GM21367 (cell line): ENCODE data around the gene ARVCF.

Experiments
- ATAC-seq: cut with Tn5 transposase; IDR thresholded peaks from one replicate; pipeline ENCODE4 v1.9.1; 2021; ENCODE audit not compliant: unreplicated experiment

The ARVCF gene

DNA sequence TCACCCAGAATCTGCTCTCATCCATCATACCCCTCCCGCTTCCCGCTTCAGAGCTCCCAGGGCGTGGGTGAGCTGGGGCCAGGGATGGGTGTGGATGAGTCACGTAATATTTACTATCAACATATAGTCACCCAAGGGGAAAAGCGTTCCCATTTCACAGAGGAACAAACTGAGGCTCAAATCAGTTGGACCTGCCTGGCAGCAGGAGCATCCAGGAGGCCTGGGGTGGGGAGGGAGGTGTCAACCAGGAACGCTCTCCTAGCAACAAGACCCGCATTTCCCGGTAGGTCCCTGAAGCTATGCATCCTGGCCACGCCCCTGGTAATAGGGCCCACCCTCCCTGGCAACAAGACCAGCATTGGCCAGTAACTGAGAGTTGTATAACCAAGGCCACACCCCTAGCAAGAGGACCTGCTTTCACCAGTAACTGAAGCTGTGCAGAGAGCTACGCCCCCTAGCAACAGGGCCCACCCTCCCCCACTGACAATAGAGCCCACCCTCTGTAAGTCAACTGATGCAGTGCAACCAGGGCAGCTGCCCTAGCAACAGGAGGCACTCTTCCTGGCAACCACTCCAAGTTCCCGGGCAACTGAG is 42.3 kb downstream of the ARVCF start:
- ATAC-seq: no peak

DNA sequence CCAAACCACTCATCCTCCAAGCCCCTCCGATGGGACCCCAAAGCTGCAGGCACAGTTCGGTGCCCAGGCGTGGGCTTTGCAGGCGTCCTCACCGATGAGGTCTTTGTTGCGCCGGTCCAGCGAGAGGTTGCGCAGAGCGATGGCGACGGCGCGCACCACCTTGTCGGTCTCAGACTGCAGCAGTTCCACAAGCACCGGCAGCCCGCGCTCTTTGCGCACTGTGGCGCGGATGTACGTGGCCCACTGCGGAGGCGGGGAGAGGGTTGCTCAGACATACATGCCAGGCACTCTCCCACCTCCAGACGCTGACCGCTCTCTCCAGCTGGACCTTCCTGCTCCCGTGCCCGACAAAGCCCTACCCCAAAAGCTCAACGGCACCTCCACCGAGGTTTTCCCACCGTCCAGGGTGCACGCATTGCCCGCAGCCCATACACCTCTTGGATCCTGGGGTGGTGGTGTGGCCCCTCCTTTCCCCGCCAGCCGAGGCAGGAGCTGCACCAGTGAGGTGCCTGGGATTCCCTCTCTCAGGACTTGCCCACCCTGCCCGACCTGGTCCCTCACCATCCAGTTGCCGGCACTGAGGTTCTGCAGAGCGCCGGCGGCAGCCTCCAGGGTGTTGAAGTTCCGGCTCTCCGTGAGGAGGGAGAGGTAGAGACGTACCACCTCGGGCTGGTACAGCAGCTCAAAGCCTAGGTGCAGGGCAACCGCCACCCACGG is 42.9 kb downstream of the ARVCF start:
- no peak for ATAC-seq

DNA sequence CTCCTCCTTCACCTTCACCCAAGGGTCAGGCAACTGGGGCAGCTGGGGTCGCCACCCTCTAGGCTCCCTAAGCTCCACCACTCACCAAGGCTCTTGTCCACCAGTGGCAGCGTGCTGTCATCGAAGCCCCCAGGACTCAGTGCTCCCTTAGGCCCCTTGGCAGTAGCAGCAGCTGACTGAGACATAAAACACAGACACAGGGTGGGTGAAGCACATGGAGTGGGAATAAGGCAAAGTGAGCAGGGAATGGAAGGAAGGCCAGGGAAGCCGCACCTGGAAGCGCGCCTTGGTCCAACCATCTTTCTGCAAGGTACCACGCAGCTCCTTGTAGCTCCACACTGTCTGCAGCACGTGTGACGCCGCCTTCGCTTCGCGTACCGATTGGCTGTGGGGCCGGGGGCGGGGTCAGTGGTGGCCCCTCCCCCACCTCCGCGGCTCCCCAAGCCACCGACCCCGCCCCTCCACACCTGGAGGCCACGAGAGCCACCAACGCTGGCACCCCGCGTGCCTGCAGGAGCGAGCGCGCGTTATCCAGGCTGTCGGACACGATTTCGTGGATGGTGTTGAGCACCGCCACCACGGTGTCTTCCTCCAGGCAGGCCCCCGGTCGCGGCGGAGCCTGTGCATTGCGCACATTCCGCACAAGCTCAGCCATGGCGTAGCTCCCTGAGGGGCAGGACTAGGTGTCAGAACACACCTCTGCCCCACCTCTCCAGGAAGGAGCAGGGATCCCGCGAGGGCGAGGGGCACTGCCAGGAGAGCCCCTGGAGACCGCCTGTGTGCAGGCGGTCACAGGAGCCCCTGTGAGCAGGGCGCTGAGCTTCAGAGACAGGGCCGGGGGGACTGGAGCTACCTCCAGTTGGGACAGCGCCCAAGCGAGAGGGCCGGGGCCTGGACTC is 43.7 kb downstream of the ARVCF start:
- no peak for ATAC-seq

DNA sequence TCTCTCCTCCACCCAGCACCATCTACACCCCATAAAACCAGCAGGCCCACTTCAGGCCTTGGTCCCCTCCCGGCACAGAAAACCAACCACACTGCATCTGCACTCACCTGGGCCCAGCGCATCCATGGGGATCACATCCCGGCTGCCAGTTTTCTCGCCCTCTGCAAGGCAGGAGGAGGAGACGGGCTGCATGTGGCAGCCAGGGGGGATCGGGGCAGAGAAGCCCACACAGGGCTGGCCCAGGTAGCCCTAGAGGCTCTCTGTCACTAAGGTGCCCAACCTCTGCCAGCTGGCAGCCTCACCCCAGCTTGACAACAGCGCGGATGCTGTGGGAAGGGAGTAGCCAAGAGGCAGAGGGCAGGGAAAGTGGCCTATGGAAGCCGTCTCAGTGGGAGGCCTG is 44.4 kb downstream of the ARVCF start:
- ATAC-seq: no peak

DNA sequence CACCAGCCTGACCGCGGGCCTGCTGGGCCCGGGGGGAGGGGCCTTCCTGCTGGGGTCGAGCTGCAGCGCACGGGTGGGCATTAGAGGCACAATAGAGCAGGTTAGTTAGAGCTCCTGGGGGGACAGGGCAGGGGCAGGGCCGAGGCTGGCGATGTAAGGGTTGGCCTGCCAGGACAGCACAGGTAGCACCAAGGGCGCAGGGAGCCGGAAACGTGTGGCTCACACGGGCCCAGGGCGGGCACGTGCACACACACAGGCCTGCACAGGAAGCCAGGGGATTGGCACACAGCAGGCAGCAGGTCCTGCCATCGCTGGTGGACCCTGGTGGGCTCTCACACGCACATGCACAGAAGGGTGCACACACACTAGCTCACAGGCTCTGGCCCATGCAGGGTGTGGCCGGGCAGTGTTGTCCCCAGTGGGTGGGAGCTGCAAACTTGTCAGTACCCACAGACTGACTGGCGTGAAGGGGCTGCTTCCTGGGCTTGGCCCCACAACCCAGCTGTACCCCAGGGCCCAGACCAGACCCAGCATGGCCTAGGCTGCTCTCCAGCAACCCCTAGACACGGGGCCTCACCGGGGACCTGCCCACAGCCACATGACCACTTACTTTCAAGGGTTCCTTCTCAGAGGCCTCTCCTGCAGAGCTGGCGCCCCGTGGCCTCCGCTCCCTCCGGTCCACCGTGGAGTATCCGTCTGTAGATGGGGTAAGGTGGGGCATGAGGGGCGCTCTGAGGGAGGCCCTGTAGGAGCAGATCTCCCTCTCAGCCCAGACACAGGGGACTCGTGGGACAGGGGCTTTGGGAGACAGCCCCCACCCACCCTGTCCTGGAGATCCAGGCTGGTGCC is 45.1 kb downstream of the ARVCF start:
- ATAC-seq: no peak

DNA sequence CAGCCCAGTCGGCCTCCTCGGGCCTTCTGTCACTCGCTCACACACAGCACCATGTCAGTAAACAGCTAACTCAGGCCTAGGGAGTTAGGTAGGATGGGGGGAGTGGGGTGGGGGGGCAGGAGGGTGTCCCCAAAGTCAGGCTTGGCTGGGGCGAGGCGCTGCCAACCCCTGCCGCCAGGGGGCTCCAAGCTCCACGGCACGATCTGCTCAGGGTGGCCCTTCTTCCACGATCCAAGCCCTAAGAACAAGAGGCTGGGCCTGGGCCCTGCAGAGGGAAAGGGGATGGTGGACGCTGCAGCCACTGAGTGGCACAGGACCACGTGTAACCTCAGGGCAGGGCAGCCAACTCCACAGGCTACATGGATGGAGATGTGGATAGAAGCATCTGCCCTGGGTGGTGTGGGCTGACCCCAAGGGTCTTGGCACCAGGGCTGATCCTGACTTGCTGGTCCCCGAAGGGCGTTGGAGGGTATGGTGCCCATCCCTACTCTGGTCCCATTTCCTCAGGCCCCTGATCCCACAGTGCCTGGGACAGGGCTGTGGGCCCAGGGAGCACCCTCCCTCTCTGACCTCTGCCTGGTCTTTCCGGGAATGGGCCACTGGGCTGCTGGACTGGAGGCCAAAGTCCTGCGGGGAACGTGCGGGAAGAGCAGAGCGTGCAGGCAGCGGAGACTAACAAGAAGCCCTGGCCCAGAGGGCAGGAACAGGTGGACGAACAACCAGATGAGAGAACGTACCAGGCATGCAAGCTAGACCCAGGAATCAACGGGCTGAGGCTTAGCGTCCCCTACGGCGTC is 45.9 kb downstream of the ARVCF start:
- ATAC-seq: no peak

DNA sequence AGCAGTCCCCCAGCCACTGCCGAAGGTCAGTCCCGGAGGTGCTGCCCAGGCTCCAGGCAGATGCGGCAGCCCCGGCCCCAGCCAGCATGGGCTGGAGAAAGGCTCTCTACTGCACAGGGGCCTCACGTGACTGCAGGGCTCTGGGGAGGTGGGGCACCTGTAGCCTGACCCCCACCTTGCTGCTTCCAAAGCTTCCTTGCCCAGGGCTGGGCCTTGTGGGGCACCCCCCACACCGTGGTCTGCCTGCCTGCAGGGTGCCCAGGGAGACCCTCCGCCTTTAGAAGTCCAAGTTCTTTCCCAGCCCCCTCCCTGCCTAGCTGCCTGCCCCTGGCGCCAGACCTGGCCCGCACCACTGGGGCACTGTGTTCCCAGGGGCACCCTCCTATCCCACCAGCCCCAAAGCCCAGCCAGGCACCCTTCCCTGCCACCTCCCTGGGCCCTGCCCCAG is 46.6 kb downstream of the ARVCF start:
- no peak for ATAC-seq

DNA sequence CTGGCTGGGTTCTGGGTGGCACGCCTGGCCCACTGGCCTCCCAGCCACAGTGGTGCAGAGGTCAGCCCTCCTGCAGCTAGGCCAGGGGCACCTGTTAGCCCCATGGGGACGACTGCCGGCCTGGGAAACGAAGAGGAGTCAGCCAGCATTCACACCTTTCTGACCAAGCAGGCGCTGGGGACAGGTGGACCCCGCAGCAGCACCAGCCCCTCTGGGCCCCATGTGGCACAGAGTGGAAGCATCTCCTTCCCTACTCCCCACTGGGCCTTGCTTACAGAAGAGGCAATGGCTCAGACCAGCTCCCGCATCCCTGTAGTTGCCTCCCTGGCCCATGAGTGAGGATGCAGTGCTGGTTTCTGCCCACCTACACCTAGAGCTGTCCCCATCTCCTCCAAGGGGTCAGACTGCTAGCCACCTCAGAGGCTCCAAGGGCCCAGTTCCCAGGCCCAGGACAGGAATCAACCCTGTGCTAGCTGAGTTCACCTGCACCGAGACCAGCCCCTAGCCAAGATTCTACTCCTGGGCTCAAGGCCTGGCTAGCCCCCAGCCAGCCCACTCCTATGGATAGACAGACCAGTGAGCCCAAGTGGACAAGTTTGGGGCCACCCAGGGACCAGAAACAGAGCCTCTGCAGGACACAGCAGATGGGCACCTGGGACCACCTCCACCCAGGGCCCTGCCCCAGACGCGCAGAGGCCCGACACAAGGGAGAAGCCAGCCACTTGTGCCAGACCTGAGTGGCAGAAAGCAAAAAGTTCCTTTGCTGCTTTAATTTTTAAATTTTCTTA is 47.3 kb downstream of the ARVCF start:
- no peak for ATAC-seq

DNA sequence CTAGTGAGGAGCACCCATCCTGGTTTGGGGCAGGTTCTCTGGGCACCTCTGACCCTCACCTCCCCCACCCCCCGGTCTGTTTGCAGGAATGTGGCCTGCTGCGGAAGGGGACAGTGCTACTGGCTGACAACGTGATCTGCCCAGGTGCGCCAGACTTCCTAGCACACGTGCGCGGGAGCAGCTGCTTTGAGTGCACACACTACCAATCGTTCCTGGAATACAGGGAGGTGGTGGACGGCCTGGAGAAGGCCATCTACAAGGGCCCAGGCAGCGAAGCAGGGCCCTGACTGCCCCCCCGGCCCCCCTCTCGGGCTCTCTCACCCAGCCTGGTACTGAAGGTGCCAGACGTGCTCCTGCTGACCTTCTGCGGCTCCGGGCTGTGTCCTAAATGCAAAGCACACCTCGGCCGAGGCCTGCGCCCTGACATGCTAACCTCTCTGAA is 48.2 kb downstream of the ARVCF start:
- ATAC-seq: no peak

DNA sequence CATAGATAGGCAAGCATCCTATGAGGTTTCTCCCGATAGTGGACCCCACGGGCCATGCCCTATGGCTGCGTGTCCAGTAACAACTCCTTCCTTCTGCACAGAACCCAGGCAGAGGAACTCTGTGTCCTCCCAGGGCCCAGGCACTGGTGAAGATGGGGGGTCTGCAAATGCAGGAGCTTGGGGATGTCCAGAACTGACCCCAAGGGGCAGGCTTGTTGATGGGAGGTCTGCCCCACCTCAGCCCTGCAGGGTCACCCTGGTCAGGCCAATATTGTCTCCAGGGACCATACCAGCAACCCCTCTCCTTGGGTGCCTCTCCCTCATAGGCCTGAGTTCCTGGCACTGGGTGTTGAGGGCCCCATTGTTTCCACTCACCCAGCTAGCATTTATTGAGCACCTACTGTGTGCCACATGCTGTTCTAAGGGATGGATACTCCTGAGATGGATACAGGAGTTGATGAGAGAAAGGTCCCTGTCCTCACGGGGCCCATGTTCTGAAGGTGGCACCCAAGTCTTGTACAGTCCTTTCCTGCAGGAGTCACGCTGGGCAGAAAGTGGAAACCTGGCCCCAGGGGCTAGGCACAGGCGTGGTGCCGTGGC is 48.7 kb downstream of the ARVCF start:
- no peak for ATAC-seq

DNA sequence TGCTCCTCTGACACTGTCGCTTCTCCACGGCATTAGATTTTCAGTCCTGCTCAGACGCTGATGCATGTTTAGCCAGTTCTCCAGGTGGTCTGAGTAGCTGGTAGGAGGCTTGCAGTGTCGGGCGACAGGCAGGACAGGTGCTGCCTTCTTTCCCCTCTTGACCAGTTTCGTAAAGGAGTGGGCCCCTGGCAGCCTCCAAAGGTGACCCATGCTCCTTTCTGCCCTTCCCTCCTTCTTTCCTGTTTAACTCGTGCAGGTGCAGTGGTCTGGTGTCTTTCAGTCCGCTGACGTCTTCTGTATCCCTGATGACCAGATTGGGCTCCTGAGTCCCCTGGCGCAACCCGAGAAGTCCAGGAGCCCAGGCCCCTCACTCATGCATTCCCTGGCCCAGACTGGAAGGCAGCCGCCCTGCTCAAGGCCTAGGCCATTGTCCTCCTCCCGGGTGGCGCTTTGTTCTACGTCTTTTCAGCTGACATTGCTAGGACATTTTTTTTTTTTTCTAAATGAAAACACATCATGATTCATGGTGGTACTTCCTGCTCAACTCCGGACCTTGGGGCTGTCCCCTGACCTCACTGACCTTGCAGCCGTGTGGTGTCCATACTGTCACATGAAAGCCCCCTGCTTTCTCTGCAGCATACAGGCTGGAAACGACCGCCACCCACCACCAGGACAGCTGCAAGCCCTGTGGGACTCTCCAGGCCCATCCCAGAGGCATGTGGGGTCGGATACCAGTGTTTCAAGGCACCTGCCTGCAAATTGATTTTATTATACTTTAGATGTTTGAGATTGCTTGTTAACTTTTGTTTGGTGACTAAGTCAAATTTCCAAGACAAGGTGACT is 49.5 kb downstream of the ARVCF start:
- ATAC-seq: no peak

DNA sequence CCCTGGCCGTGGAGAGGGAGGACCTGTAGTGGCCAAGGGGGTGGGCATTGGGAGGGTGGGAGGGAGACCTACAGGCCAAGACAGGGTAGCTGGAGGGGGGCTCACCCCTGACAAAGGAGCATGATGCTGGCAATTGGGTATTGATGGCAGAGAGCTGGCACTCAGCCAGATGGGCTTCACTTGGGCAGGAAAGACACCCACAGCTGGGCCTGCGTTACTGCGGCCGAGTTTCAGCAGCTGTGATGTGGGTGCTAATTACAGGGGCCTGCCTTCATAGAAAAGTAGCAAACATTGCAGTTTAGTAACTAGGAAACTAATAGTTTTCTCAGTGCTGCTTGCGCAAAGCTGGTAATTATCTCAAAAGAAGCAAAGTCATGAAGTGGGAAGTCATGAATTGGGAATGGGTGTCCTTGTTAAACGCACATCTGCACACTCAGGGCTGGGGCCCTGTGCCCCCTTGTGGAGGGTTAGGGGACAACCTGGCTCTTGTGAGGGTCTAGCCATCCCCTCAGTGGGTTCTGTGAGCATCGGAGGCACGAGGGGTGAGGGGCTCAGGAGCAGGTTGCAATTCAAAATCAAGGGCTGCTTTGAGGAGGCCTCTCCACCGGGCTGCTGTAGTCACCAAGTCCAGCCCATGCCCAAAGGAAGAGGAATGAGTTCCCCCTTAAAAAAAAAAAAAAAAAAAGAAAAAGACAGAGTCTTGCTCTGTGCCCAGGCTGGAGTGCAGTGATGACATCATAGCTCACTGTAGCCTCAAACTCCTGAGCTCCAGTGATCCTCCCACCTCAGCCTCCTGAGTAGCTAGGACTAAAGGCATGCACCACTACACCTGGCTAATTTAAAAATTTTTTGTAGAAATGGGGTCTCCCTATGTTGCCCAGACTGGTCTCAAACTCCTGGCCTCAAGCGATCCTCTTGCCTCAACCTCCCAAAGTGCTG is 50.6 kb downstream of the ARVCF start:
- no peak for ATAC-seq

DNA sequence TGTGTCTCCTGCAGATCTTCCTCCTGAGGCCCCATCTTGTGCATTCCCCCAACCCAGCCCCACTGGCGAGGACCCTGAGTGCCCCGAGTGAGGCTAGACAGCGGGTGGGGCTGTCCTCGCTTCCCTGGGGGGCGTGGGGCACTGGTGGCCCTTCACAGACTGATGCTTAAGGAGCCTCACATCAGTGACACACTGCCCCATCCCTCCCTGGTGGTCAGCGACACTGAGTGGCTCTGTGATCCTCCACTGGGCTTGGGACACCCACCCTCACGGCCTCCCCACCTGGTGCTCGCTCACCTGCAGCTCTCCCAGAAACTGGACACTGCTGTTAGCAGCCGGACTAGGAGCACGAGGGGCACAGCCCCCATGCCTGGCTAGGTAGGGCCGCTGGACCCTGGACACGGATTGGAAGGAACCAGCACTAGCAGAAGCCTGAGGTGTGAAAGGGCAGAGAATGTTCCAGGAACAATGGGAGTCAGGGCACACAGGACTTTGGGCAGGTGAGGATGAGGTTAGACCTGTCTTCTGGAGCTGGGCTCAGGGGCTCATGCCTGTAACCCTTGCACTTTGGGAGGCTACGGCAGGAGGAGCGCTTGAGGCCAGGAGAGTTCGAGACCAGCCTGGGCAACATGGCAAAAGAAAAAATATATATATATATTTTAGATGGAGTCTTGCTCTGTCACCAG is 51.8 kb downstream of the ARVCF start:
- no peak for ATAC-seq

DNA sequence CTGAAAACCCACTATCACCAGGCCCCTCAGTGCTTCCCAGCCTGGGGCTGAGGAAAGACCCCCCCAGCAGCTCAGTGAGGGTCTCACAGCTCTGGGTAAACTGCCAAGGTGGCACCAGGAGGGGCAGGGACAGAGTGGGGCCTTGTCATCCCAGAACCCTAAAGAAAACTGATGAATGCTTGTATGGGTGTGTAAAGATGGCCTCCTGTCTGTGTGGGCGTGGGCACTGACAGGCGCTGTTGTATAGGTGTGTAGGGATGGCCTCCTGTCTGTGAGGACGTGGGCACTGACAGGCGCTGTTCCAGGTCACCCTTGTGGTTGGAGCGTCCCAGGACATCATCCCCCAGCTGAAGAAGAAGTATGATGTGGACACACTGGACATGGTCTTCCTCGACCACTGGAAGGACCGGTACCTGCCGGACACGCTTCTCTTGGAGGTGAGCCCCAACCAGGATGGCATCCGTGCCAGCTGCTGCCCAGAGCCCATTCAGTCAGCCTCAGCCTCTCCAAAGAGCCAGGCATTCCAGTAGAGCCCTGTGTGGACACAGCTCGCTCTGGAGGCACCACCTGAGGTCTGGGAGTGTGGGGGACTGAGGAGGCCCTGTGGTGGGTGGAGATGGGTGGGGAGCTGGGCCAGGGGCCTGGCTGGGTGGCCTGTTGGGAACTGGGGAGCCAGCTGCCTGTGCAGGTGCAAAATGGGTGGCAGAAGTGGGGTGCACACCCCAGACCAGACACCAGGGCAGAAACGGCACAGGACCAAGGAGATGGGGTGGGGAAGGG is 52.6 kb downstream of the ARVCF start:
- ATAC-seq: no peak
